Mammary epithelial cell (primary cell): Measurements from ENCODE around the gene GSG1L.

Experiments
- CTCF ChIP-seq, 2 donors: IDR thresholded peaks in 1 of 2; conservative IDR thresholded peaks in 1 of 2; 2 replicates each; pipeline ENCODE4 v1.5.1; 2011 to 2012; ENCODE audit warnings: inconsistent platforms in 2 of 2, low read length in 2 of 2, mild to moderate bottlenecking in 2 of 2, control low read depth in 1 of 2, low read depth in 1 of 2; ENCODE audit not compliant: insufficient read depth in 1 of 2; ENCODE audit errors: extremely low read depth in 1 of 2
- EZH2 ChIP-seq: IDR thresholded peaks from 2 replicates; pipeline ENCODE4 v1.6.1; 2012; ENCODE audit warnings: low read length, inconsistent platforms, borderline replicate concordance

DNA sequence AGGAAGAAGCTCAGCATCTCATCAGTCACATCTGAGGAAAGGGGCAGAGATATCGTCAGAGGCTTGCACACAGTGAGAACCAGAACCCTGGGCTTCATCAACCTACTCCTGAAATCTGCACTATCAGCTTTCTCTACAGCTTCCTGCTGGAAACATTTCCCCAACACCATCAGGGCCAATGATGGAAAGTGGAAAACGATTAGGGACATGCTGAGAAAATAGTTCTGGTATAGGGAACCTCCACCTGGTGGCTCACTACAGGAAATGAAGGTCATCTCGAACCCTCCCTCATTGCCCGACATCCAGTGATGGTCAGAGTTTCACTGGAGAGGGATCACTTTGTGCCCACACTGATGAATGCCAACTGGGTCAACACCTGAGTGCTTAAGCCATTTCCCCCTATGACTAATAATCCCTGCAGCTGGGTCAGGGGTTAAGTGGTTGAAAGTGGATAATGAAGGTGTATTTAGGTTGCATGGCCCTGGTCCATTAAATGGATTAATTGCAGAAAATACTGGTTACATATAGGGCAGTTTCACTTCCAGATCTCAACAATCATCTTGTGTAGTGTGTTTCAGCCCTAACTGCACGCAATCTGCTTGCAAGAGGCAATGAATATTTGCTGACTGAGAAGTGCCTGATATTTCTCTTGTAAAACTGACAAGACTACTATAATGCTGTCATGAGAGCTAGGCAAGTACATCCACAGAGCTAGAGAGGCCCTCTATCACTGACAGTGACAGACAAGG lies 43.1 kb upstream of the GSG1L start:
- TF ChIP-seq CTCF (conservative IDR thresholded peaks at IDR 0.05 in 1 of 2, IDR thresholded peaks at IDR 0.05 in 1 of 2; ENCODE audit: extremely low read depth in 1 of 2, insufficient read depth in 1 of 2, low read depth in 1 of 2, low read length in 2 of 2): no peak
- TF ChIP-seq EZH2: no peak
